AG09319 (cell line): ENCODE results near the gene MAG.

Experiments used
- DNase-seq: peaks from one replicate; pipeline ENCODE4 v3.0.0-alpha.2; 2010; ENCODE audit warnings: low read depth; ENCODE audit errors: extremely low read depth
- TF ChIP-seq, protein P1 (sequence below): IDR thresholded peaks from 2 replicates; pipeline ENCODE4 v1.5.1; 2011; ENCODE audit warnings: low read depth, mild to moderate bottlenecking, inconsistent platforms, low read length, moderate library complexity

MAG gene

GRCh38 chr19:35330475-35330874 lies 38.5 kb downstream of the MAG start:
- DNase-seq: no peak

GRCh38 chr19:35331551-35332214 lies 39.7 kb downstream of the MAG start:
- TF ChIP-seq, protein P1, sequence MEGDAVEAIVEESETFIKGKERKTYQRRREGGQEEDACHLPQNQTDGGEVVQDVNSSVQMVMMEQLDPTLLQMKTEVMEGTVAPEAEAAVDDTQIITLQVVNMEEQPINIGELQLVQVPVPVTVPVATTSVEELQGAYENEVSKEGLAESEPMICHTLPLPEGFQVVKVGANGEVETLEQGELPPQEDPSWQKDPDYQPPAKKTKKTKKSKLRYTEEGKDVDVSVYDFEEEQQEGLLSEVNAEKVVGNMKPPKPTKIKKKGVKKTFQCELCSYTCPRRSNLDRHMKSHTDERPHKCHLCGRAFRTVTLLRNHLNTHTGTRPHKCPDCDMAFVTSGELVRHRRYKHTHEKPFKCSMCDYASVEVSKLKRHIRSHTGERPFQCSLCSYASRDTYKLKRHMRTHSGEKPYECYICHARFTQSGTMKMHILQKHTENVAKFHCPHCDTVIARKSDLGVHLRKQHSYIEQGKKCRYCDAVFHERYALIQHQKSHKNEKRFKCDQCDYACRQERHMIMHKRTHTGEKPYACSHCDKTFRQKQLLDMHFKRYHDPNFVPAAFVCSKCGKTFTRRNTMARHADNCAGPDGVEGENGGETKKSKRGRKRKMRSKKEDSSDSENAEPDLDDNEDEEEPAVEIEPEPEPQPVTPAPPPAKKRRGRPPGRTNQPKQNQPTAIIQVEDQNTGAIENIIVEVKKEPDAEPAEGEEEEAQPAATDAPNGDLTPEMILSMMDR: no peak
- DNase-seq: no peak

More at GRCh38 chr19:35330475-35330874, 38.5 kb downstream of the MAG start:
- TF ChIP-seq, protein P1: no peak

DNA sequence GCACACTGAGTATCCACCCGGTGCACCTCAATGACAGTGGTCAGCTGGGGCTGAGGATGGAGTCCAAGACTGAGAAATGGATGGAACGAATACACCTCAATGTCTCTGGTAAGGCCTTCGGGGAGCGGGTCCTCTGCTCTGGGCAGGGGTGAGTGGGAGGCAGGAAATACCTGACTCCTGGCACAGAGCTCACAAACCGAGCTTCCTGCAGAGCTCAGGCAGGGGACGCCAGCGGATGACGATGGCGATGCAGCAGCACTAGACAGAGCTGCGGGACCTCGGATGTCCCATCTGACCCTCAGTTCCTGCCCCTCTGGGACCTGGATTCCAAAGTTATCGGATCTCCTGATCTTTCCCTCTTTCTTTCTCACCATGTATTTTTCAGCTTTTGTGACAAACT lies 40.9 kb downstream of the MAG start:
- no peak for DNase-seq
- TF ChIP-seq, protein P1: no peak

GRCh38 chr19:35334144-35334753 lies 42.3 kb downstream of the MAG start:
- TF ChIP-seq, protein P1: no peak
- no peak for DNase-seq

DNA sequence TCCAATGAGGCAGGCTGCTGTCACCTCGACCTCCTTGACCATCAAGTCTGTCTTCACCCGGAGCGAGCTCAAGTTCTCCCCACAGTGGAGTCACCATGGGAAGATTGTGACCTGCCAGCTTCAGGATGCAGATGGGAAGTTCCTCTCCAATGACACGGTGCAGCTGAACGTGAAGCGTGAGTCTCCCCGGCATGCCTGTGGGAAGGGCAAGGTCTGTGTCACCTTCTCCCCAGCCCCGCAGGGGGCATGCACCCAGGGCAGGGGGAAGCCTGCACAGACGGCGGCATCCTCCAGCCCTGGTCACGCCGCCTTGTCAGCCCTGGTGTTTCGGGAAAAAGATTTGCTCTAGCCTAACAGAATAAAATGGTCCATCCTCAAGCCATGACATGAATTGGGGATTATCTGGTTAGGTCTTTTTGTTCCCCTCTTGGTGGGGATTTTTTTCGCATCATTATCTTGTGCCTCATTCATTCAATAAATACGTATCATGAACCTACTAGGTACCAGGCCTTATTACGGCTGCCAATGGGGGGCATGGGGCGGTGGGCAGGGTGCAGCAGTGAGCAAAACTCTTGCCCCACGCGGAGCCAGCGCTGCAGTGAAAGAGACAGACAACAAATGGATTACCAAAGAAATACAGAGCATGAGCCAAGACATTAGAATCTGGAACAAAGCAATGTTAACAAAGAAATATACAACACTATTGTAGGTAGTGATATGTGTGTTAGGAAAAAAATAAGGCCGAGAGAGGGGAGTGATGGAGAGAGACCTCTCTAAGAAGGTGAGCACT lies 44.4 kb downstream of the MAG start:
- DNase-seq: no peak
- TF ChIP-seq, protein P1: no peak

- DNase-seq: no peak
- TF ChIP-seq, protein P1: no peak
Observed at GRCh38 chr19:35337097-35337983, 45.4 kb downstream of the MAG start.
